Measurements from ENCODE around the gene KIAA1143.

KIAA1143 gene

DNA sequence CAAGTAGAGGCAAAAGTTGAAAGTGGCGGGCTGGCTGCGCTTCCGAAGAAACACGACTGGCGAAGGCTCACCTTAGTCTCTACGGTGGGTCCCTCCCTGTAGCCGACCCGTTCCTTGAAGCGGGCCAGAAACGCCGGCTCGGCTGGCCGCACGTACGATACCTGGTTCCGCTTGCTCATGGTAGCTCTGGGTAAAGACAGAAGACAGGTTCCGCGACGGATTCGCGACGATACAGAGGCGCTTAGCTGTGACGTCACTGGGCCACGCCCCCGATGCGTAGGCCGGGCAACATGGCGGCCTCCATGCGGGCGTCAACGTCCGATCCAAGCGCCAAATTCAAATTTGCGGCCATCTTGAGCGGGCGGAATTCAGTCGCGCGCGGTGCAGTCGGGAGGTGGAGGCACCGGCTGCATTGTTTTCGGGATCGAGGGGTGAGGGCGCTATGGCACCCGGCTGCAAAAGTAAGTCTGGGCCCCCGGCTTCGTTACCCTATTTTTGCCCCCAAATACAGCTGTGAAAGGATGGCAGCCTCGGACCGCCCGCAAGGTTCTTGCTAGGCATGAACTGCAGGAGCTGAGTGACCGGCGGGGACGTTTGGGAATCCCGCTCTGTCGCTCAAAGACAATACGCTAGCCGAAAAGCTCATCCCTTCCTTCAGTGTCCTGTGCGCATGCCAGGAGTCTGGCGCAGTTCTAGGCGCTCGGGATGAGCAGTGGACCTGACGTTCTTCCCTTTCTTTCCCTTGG is at the start of gene KIAA1143, which contains the start of gene KIF15:
TSS of gene KIAA1143 (minus strand) at position 196 of the 746 bp plus-strand sequence. CDS start at position 179, 17 bp downstream.
TSS of gene KIF15 (plus strand) at position 371 of the 746 bp plus-strand sequence. CDS start at position 443, 72 bp downstream.
- peak; percentile 99 for DNase-seq

GRCh38 chr3:44805960-44806359 is 44.5 kb upstream of the KIAA1143 start:
- no peak for DNase-seq

GRCh38 chr3:44803298-44803697 is 41.9 kb upstream of the KIAA1143 start:
- no peak for DNase-seq

DNA sequence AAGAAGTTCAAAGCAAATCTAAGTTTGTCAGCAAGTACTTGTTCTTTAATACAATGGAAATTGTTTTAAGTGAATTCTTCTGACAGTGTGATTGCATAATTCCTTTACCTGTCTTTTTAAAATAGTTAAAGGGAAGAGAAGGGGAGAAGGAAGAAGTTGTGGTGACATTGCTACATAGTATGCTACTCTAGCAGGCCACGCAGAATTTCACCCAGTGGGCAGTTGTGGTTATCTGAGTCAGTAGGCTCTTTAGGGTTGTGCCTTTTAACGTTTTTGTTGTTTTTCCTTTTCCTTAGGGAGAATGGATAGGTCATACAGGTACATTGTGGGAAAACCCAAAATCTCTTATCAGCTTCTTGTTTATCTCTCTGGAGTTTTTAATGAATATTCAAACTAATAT is 40.6 kb upstream of the KIAA1143 start:
- DNase-seq: no peak

GRCh38 chr3:44795197-44795596 is 33.8 kb upstream of the KIAA1143 start:
- DNase-seq: no peak

DNA sequence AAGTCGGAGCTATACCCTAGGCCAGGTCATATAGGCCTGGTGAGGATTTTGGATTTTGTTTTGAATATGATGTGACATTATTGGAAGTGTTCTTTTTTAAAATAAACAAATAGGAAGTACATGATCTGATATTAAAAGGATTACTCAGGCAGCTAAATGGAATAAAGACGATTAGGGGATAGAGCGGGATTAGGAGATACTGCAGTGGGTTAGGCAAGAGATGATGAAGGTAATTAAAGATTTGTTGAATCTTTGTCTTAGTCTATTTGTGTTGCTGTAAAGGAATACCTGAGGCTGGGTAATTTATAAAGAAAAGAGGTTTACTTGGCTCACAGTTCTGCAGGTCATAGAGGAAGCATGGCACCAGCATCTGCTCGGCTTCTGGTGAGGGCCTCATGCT is 21.5 kb upstream of the KIAA1143 start:
- DNase-seq: no peak

DNA sequence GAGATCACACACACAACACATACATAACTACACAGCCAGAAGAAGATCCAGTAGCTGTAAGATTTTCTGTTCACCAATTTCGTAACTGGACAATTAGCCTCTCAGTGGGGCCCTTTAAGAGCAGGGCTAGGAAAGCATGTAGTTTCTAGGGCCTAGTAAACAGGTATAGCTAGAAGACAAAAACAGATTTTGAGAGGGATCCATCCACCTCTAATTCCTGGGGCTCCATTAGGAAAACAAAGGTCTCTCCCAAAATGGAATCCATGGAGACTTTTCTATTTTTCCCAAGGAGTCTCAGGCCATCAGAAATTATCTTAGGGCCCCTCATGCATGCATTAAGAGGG is 10.7 kb upstream of the KIAA1143 start:
- DNase-seq: no peak

GRCh38 chr3:44771424-44772098 is 10.1 kb upstream of the KIAA1143 start:
- DNase-seq: no peak

- no peak for DNase-seq
Measured at GRCh38 chr3:44764248-44764647, 2.8 kb upstream of the KIAA1143 start.

- no peak for DNase-seq
Measured at GRCh38 chr3:44762690-44763089, 1.3 kb upstream of the KIAA1143 start.

DNA sequence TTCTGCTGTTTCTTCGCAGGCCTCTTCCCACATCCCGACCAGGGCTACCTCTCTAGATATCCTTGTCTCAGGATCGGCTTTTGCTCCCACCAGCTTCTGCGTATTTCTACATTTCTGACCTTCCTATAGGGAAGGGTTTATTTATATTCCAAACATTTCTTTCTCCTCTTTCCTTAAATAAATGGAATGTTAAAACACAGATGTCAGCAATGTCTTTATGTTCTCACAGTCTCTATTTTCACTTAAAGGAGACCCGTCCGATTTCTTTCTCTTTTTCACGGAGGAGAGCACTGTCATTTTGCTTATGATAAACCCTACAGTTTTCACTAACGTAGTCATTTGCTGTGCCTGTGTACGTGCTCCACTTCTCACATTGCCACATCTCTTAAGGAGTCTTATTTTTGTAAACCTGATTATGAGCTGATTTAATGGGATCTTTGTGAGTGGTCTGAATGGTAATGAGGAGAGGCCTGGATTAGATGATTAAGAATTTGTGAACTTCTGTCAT is 805 bp upstream of the KIAA1143 start:
- DNase-seq: no peak

DNA sequence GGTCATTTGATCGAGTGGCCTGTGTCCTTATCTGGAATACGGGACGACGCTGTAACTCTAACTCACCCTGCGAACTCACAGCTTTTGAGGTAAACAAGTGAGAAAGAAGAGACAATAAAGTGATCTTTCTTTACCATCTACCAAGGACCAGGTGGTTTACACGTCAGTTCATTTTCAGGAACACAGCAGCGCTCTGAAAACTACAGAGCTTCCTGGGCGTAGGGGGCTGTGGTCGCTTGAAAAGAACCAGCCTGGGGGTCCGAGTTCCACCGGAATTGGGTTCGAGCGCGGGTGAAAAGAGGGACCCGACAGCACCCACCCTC is 357 bp downstream of the KIAA1143 start:
- DNase-seq: no peak

DNA sequence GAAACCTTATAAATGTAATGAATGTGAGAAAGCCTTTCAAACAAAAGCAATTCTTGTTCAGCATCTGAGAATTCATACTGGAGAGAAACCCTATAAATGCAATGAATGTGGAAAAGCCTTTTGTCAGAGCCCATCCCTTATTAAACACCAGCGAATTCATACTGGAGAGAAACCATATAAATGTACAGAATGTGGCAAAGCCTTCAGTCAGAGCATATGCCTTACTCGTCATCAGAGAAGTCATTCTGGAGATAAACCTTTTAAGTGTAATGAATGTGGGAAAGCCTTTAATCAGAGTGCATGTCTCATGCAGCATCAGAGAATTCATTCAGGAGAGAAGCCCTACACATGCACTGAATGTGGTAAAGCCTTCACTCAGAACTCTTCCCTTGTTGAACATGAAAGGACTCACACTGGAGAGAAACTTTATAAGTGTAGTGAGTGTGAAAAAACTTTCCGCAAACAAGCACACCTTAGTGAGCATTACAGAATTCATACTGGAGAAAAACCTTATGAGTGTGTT is 26.7 kb downstream of the KIAA1143 start:
- no peak for DNase-seq

- peak; percentile 82 for DNase-seq
Measured at GRCh38 chr3:44729384-44729910, 32.0 kb downstream of the KIAA1143 start, which contains the start of gene ZNF501. Gene ZNF501, plus strand, starts transcription at chr3:44729635. Its CDS starts 4,787 bp downstream, at chr3:44734422.

- no peak for DNase-seq
Measured at GRCh38 chr3:44722103-44722401, 39.4 kb downstream of the KIAA1143 start.

DNA sequence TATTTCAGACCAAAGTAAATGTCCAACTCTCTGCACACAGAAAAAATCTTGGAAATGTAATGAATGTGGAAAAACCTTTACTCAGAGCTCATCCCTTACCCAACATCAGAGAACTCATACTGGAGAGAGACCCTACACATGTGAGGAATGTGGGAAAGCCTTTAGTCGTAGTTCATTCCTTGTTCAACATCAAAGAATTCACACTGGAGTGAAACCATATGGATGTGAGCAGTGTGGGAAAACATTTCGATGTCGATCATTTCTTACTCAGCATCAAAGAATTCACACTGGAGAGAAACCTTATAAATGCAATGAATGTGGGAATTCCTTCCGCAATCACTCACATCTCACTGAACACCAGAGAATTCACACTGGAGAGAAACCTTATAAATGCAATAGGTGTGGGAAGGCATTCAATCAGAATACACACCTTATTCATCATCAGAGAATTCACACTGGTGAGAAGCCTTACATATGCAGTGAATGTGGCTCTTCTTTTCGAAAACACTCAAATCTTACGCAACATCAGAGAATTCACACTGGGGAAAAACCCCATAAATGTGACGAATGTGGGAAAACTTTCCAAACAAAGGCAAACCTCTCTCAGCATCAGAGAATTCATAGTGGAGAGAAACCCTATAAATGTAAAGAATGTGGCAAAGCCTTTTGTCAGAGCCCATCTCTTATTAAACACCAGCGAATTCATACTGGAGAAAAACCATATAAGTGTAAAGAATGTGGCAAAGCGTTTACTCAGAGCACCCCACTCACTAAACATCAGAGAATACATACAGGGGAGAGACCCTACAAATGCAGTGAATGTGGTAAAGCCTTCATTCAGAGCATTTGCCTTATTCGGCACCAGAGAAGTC is 40.0 kb downstream of the KIAA1143 start:
- no peak for DNase-seq

GRCh38 chr3:44712455-44713075 is 48.9 kb downstream of the KIAA1143 start, which contains the start of gene ZNF502:
Gene ZNF502, plus strand, starts transcription at chr3:44712660. Its CDS starts 7,602 bp downstream, at chr3:44720262.
- peak; percentile 60 for DNase-seq
